CD14-positive monocyte (primary cell): Measurements from ENCODE around the gene POLR2C. TPM values are rescaled to one million over a fixed set of nuclear protein-coding genes. Genes with fewer than 3 reads are reported as not detected.

Experiments used
- DNase-seq, 3 donors: peaks; one replicate each; pipeline ENCODE4 v3.0.0-alpha.2; 2011 to 2022
- H2AFZ ChIP-seq: 2 replicates; pipeline ENCODE4 v1.6.0; 2012; ENCODE audit warnings: mild to moderate bottlenecking, low read depth, low read length, inconsistent platforms; ENCODE audit not compliant: insufficient read depth, poor library complexity, severe bottlenecking
- H3K27ac ChIP-seq, 2 donors: 1 replicate in 1 of 2; 2 replicates in 1 of 2; pipeline ENCODE4 v1.5.1; 2012 to 2013; ENCODE audit warnings: low read length in 2 of 2, control low read depth in 1 of 2, inconsistent platforms in 1 of 2, low read depth in 1 of 2, mild to moderate bottlenecking in 1 of 2
- H3K27me3 ChIP-seq, 2 donors: one replicate each; pipeline versions ENCODE4 v1.6.0 to v1.6.1; 2011 to 2013; ENCODE audit warnings: low read length in 2 of 2; ENCODE audit not compliant: control insufficient read depth in 2 of 2, insufficient read depth in 2 of 2
- H3K36me3 ChIP-seq, 2 donors: replicated peaks in 1 of 2; 1 replicate in 1 of 2; 2 replicates in 1 of 2; pipeline versions ENCODE4 v1.5.1 to v1.6.1; 2012 to 2013; ENCODE audit warnings: low read length in 2 of 2, control low read depth in 1 of 2, inconsistent platforms in 1 of 2, mild to moderate bottlenecking in 1 of 2; ENCODE audit not compliant: insufficient read depth in 2 of 2, control insufficient read depth in 1 of 2
- H3K4me1 ChIP-seq, 2 donors: 1 replicate in 1 of 2; 2 replicates in 1 of 2; pipeline versions ENCODE4 v1.5.1 to v1.6.1; 2012 to 2013; ENCODE audit warnings: low read length in 2 of 2, control low read depth in 1 of 2, inconsistent platforms in 1 of 2, mild to moderate bottlenecking in 1 of 2, moderate library complexity in 1 of 2; ENCODE audit not compliant: insufficient read depth in 2 of 2, control insufficient read depth in 1 of 2
- H3K4me2 ChIP-seq: replicated peaks from 2 replicates; pipeline ENCODE3; 2012; ENCODE audit warnings: low read length, moderate library complexity, mild to moderate bottlenecking; ENCODE audit not compliant: poor library complexity, severe bottlenecking; ENCODE audit errors: extremely low read depth
- H3K4me3 ChIP-seq, 3 experiments: fragments of 200-600 bp in 1 of 3; sonication (generic) in 1 of 3; replicated peaks in 1 of 3; 1 replicate in 2 of 3; 2 replicates in 1 of 3; pipeline ENCODE4 v1.5.1; 2011 to 2013; ENCODE audit warnings: low read length in 3 of 3, mild to moderate bottlenecking in 3 of 3, control low read depth in 2 of 3, low read depth in 2 of 3, inconsistent platforms in 1 of 3, moderate library complexity in 1 of 3
- H3K79me2 ChIP-seq: 2 replicates; pipeline ENCODE4 v1.6.0; 2012; ENCODE audit warnings: mild to moderate bottlenecking, control low read depth, inconsistent platforms, low read length, moderate library complexity; ENCODE audit not compliant: insufficient read depth
- H3K9ac ChIP-seq: 2 replicates; pipeline ENCODE4 v1.6.0; 2017; ENCODE audit warnings: low read length, mild to moderate bottlenecking; ENCODE audit not compliant: insufficient read depth, poor library complexity, severe bottlenecking
- H3K9me3 ChIP-seq, 2 donors: replicated peaks in 1 of 2; 1 replicate in 1 of 2; 2 replicates in 1 of 2; pipeline versions ENCODE4 v1.5.1 to v1.6.1; 2012 to 2013; ENCODE audit warnings: low read length in 2 of 2, control low read depth in 1 of 2; ENCODE audit not compliant: control insufficient read depth in 1 of 2, insufficient read depth in 1 of 2
- H4K20me1 ChIP-seq: 2 replicates; pipeline ENCODE4 v1.6.0; 2012; ENCODE audit warnings: mild to moderate bottlenecking, low read length, control low read depth, moderate library complexity; ENCODE audit not compliant: insufficient read depth
- H3K27ac Mint-ChIP-seq, 7 donors: one replicate each; pipeline ENCODE4 v1.8.0; 2020; ENCODE audit warnings: mild to moderate bottlenecking in 7 of 7, mixed read lengths in 7 of 7, moderate library complexity in 6 of 7, inconsistent platforms in 2 of 7
- H3K27me3 Mint-ChIP-seq, 3 donors: one replicate each; pipeline ENCODE4 v1.8.0; 2021 to 2022; ENCODE audit warnings: low read depth in 3 of 3, mild to moderate bottlenecking in 3 of 3, mixed read lengths in 3 of 3, moderate library complexity in 3 of 3, inconsistent platforms in 1 of 3
- H3K36me3 Mint-ChIP-seq, 2 donors: one replicate each; pipeline ENCODE4 v1.8.0; 2020; ENCODE audit warnings: mixed read lengths in 2 of 2, inconsistent platforms in 1 of 2, mild to moderate bottlenecking in 1 of 2
- H3K4me1 Mint-ChIP-seq: one replicate; pipeline ENCODE4 v1.8.0; 2020; ENCODE audit warnings: mild to moderate bottlenecking, mixed read lengths
- H3K4me3 Mint-ChIP-seq, 2 donors: one replicate each; pipeline ENCODE4 v1.8.0; 2020; ENCODE audit warnings: mild to moderate bottlenecking in 2 of 2, mixed read lengths in 2 of 2, moderate library complexity in 1 of 2
- H3K9me3 Mint-ChIP-seq, 7 donors: one replicate each; pipeline ENCODE4 v1.8.0; 2020 to 2022; ENCODE audit warnings: mixed read lengths in 7 of 7, mild to moderate bottlenecking in 6 of 7, moderate library complexity in 6 of 7, inconsistent platforms in 2 of 7
- CTCF ChIP-seq: fragments of 200-600 bp; IDR thresholded peaks from one replicate; pipeline ENCODE4 v1.8.0; 2022; ENCODE audit warnings: antibody characterized with exemption, mild to moderate bottlenecking
- WGBS: methylation state at CpG from one replicate; pipeline ENCODE4 v1.1.5; 2013; ENCODE audit warnings: missing lambda C conversion rate; ENCODE audit not compliant: insufficient coverage; 5-methylcytosine and 5-hydroxymethylcytosine counted together
- intact Hi-C, 2 donors: fragments of 100-400 bp; cut with micrococcal nuclease; formaldehyde crosslinking; loops; one replicate each; pipeline versions ENCODE4 v1.15.0 to v1.15.1; 2023
- polyA plus RNA-seq, 3 donors: library from polyadenylated mRNA; depleted of rRNA in 1 of 3; unstranded in 2 of 3; stranded (reverse) in 1 of 3; fragments of 300-500 nt in 2 of 3; fragments of >200 nt in 1 of 3; fragmentation: Illumina TruSeq in 2 of 3; gene quantifications; 1 replicate in 2 of 3; 2 replicates in 1 of 3; pipeline ENCODE4 v1.2.3, GENCODE V29; 2012 to 2021

Gene POLR2C
- polyA plus RNA-seq, 3 donors: 22.6 to 51.3 (median 24.4) TPM

GRCh38 chr16:57423152-57423551 is 39.3 kb upstream of the POLR2C start:
- Histone ChIP-seq H3K4me1 (peaks cover 9 to 11% of the 10 kb centered on the region in 2 donors), H3K36me3 (peaks cover 9 to 19% of the 10 kb centered on the region in 2 donors), H3K4me3 (no peak overlapping the region), H4K20me1 (no peaks in the 10 kb centered on the region), H3K79me2 (no peaks in the 10 kb centered on the region), H3K4me2 (no peak overlapping the region), H3K27me3 (no peaks in the 10 kb centered on the region), H3K9ac (no peak overlapping the region), H3K27ac (no peak overlapping the region), H3K9me3 (no peaks in the 10 kb centered on the region), H2AFZ (no peak overlapping the region)
- WGBS: 100% methylated on average over 1 of the region's 2 CpGs
- peaks cover 12 to 21% of the 10 kb centered on the region in 2 donors for H3K36me3 Mint-ChIP-seq
- peaks cover 11% of the 10 kb centered on the region for H3K4me1 Mint-ChIP-seq
- no peak for DNase-seq
- intact Hi-C loops: no loop called here
- no peak for TF ChIP-seq CTCF
- no peak overlapping the region for H3K27ac Mint-ChIP-seq
- peaks cover 0 to 2% (median 2%) of the 10 kb centered on the region in 3 donors for H3K27me3 Mint-ChIP-seq
- H3K9me3 Mint-ChIP-seq: peaks cover 0 to 2% (median 0%) of the 10 kb centered on the region in 7 donors
- H3K4me3 Mint-ChIP-seq: no peak overlapping the region

- H3K4me3 Mint-ChIP-seq: no peak overlapping the region
- WGBS: 100% methylated on average over 2 of the region's 3 CpGs
- Histone ChIP-seq H3K9me3 (no peaks in the 10 kb centered on the region), H3K27me3 (no peaks in the 10 kb centered on the region), H3K27ac (no peak overlapping the region), H4K20me1 (no peaks in the 10 kb centered on the region), H3K4me3 (no peak overlapping the region), H2AFZ (no peak overlapping the region), H3K79me2 (no peaks in the 10 kb centered on the region), H3K36me3 (peaks cover 21 to 32% of the 10 kb centered on the region in 2 donors), H3K9ac (no peak overlapping the region), H3K4me1 (no peaks in the 10 kb centered on the region), H3K4me2 (no peak overlapping the region)
- no peak for TF ChIP-seq CTCF
- H3K36me3 Mint-ChIP-seq: peaks cover 24 to 35% of the 10 kb centered on the region in 2 donors
- peak overlapping the region in 1 of 7 donors; percentile 63 for H3K27ac Mint-ChIP-seq
- DNase-seq: no peak
- intact Hi-C loops: no loop called here
- H3K4me1 Mint-ChIP-seq: peaks cover 4% of the 10 kb centered on the region
- H3K9me3 Mint-ChIP-seq: peaks cover 0 to 2% (median 0%) of the 10 kb centered on the region in 7 donors
- H3K27me3 Mint-ChIP-seq: peaks cover 0 to 2% (median 0%) of the 10 kb centered on the region in 3 donors
These were observed 37.9 kb upstream of the POLR2C start for GRCh38 chr16:57424583-57424982.
